GM18868 (cell line): ENCODE measurements around the gene RARA.

Experiments
- ATAC-seq: cut with Tn5 transposase; IDR thresholded peaks from one replicate; pipeline ENCODE4 v1.9.1; 2021; ENCODE audit warnings: mild to moderate bottlenecking, moderate library complexity; ENCODE audit not compliant: unreplicated experiment

Gene RARA

GRCh38 chr17:40315678-40316570, 6.9 kb downstream of the RARA start:
- no peak for ATAC-seq

- no peak for ATAC-seq
Observed at GRCh38 chr17:40316571-40317344, 7.8 kb downstream of the RARA start.

- no peak for ATAC-seq
Observed at GRCh38 chr17:40317345-40317873, 8.4 kb downstream of the RARA start.

GRCh38 chr17:40317880-40318829, 9.2 kb downstream of the RARA start:
- ATAC-seq, result peak; percentile 49

- no peak for ATAC-seq
Observed at GRCh38 chr17:40318830-40319391, 9.9 kb downstream of the RARA start.

- no peak for ATAC-seq
Observed at GRCh38 chr17:40319651-40320540, 10.9 kb downstream of the RARA start.

- ATAC-seq, result no peak
Observed at GRCh38 chr17:40320756-40321523, 12.0 kb downstream of the RARA start.

- no peak for ATAC-seq
Observed at GRCh38 chr17:40321524-40321929, 12.5 kb downstream of the RARA start.

- no peak for ATAC-seq
Observed at GRCh38 chr17:40321961-40322357, 13.0 kb downstream of the RARA start.

GRCh38 chr17:40322358-40323315, 13.7 kb downstream of the RARA start:
- no peak for ATAC-seq

- ATAC-seq, result no peak
Observed at GRCh38 chr17:40323391-40324381, 14.7 kb downstream of the RARA start.

- no peak for ATAC-seq
Observed at GRCh38 chr17:40325156-40326013, 16.4 kb downstream of the RARA start.

- peak; percentile 24 for ATAC-seq
Observed at GRCh38 chr17:40326014-40326831, 17.2 kb downstream of the RARA start.

- ATAC-seq, result no peak
Observed at GRCh38 chr17:40326832-40327199, 17.8 kb downstream of the RARA start.
